CD14-positive monocyte (primary cell): ENCODE results near the gene RYR2. TPM values are rescaled to one million over a fixed set of nuclear protein-coding genes. Genes with fewer than 3 reads are reported as not detected.
A peak's percentile ranks its signal among the peaks of the same experiment; 100 is the strongest.
"Not testable (repeated sequence)": the region's sequence is repeated elsewhere in the genome, so short reads cannot be mapped to it uniquely, and the experiment has no call there.

Experiments
- DNase-seq, 3 donors: peaks; one replicate each; pipeline ENCODE4 v3.0.0-alpha.2; 2011 to 2022
- H2AFZ ChIP-seq: 2 replicates; pipeline ENCODE4 v1.6.0; 2012; ENCODE audit warnings: mild to moderate bottlenecking, low read depth, low read length, inconsistent platforms; ENCODE audit not compliant: insufficient read depth, poor library complexity, severe bottlenecking
- H3K27ac ChIP-seq, 2 donors: 1 replicate in 1 of 2; 2 replicates in 1 of 2; pipeline ENCODE4 v1.5.1; 2012 to 2013; ENCODE audit warnings: low read length in 2 of 2, control low read depth in 1 of 2, inconsistent platforms in 1 of 2, low read depth in 1 of 2, mild to moderate bottlenecking in 1 of 2
- H3K27me3 ChIP-seq, 2 donors: one replicate each; pipeline versions ENCODE4 v1.6.0 to v1.6.1; 2011 to 2013; ENCODE audit warnings: low read length in 2 of 2; ENCODE audit not compliant: control insufficient read depth in 2 of 2, insufficient read depth in 2 of 2
- H3K36me3 ChIP-seq, 2 donors: replicated peaks in 1 of 2; 1 replicate in 1 of 2; 2 replicates in 1 of 2; pipeline versions ENCODE4 v1.5.1 to v1.6.1; 2012 to 2013; ENCODE audit warnings: low read length in 2 of 2, control low read depth in 1 of 2, inconsistent platforms in 1 of 2, mild to moderate bottlenecking in 1 of 2; ENCODE audit not compliant: insufficient read depth in 2 of 2, control insufficient read depth in 1 of 2
- H3K4me1 ChIP-seq, 2 donors: 1 replicate in 1 of 2; 2 replicates in 1 of 2; pipeline versions ENCODE4 v1.5.1 to v1.6.1; 2012 to 2013; ENCODE audit warnings: low read length in 2 of 2, control low read depth in 1 of 2, inconsistent platforms in 1 of 2, mild to moderate bottlenecking in 1 of 2, moderate library complexity in 1 of 2; ENCODE audit not compliant: insufficient read depth in 2 of 2, control insufficient read depth in 1 of 2
- H3K4me2 ChIP-seq: replicated peaks from 2 replicates; pipeline ENCODE3; 2012; ENCODE audit warnings: low read length, moderate library complexity, mild to moderate bottlenecking; ENCODE audit not compliant: poor library complexity, severe bottlenecking; ENCODE audit errors: extremely low read depth
- H3K4me3 ChIP-seq, 3 experiments: fragments of 200-600 bp in 1 of 3; sonication (generic) in 1 of 3; replicated peaks in 1 of 3; 1 replicate in 2 of 3; 2 replicates in 1 of 3; pipeline ENCODE4 v1.5.1; 2011 to 2013; ENCODE audit warnings: low read length in 3 of 3, mild to moderate bottlenecking in 3 of 3, control low read depth in 2 of 3, low read depth in 2 of 3, inconsistent platforms in 1 of 3, moderate library complexity in 1 of 3
- H3K79me2 ChIP-seq: 2 replicates; pipeline ENCODE4 v1.6.0; 2012; ENCODE audit warnings: mild to moderate bottlenecking, control low read depth, inconsistent platforms, low read length, moderate library complexity; ENCODE audit not compliant: insufficient read depth
- H3K9ac ChIP-seq: 2 replicates; pipeline ENCODE4 v1.6.0; 2017; ENCODE audit warnings: low read length, mild to moderate bottlenecking; ENCODE audit not compliant: insufficient read depth, poor library complexity, severe bottlenecking
- H3K9me3 ChIP-seq, 2 donors: replicated peaks in 1 of 2; 1 replicate in 1 of 2; 2 replicates in 1 of 2; pipeline versions ENCODE4 v1.5.1 to v1.6.1; 2012 to 2013; ENCODE audit warnings: low read length in 2 of 2, control low read depth in 1 of 2; ENCODE audit not compliant: control insufficient read depth in 1 of 2, insufficient read depth in 1 of 2
- H4K20me1 ChIP-seq: 2 replicates; pipeline ENCODE4 v1.6.0; 2012; ENCODE audit warnings: mild to moderate bottlenecking, low read length, control low read depth, moderate library complexity; ENCODE audit not compliant: insufficient read depth
- H3K27ac Mint-ChIP-seq, 7 donors: one replicate each; pipeline ENCODE4 v1.8.0; 2020; ENCODE audit warnings: mild to moderate bottlenecking in 7 of 7, mixed read lengths in 7 of 7, moderate library complexity in 6 of 7, inconsistent platforms in 2 of 7
- H3K27me3 Mint-ChIP-seq, 3 donors: one replicate each; pipeline ENCODE4 v1.8.0; 2021 to 2022; ENCODE audit warnings: low read depth in 3 of 3, mild to moderate bottlenecking in 3 of 3, mixed read lengths in 3 of 3, moderate library complexity in 3 of 3, inconsistent platforms in 1 of 3
- H3K36me3 Mint-ChIP-seq, 2 donors: one replicate each; pipeline ENCODE4 v1.8.0; 2020; ENCODE audit warnings: mixed read lengths in 2 of 2, inconsistent platforms in 1 of 2, mild to moderate bottlenecking in 1 of 2
- H3K4me1 Mint-ChIP-seq: one replicate; pipeline ENCODE4 v1.8.0; 2020; ENCODE audit warnings: mild to moderate bottlenecking, mixed read lengths
- H3K4me3 Mint-ChIP-seq, 2 donors: one replicate each; pipeline ENCODE4 v1.8.0; 2020; ENCODE audit warnings: mild to moderate bottlenecking in 2 of 2, mixed read lengths in 2 of 2, moderate library complexity in 1 of 2
- H3K9me3 Mint-ChIP-seq, 7 donors: one replicate each; pipeline ENCODE4 v1.8.0; 2020 to 2022; ENCODE audit warnings: mixed read lengths in 7 of 7, mild to moderate bottlenecking in 6 of 7, moderate library complexity in 6 of 7, inconsistent platforms in 2 of 7
- CTCF ChIP-seq: fragments of 200-600 bp; IDR thresholded peaks from one replicate; pipeline ENCODE4 v1.8.0; 2022; ENCODE audit warnings: antibody characterized with exemption, mild to moderate bottlenecking
- WGBS: methylation state at CpG from one replicate; pipeline ENCODE4 v1.1.5; 2013; ENCODE audit warnings: missing lambda C conversion rate; ENCODE audit not compliant: insufficient coverage; 5-methylcytosine and 5-hydroxymethylcytosine counted together
- intact Hi-C, 2 donors: fragments of 100-400 bp; cut with micrococcal nuclease; formaldehyde crosslinking; loops; one replicate each; pipeline versions ENCODE4 v1.15.0 to v1.15.1; 2023
- polyA plus RNA-seq, 3 donors: library from polyadenylated mRNA; depleted of rRNA in 1 of 3; unstranded in 2 of 3; stranded (reverse) in 1 of 3; fragments of 300-500 nt in 2 of 3; fragments of >200 nt in 1 of 3; fragmentation: Illumina TruSeq in 2 of 3; gene quantifications; 1 replicate in 2 of 3; 2 replicates in 1 of 3; pipeline ENCODE4 v1.2.3, GENCODE V29; 2012 to 2021

RYR2 gene
- polyA plus RNA-seq, 3 donors = not detected

- H2AFZ ChIP-seq = no peak overlapping the region
- no peaks in the 10 kb centered on the region for H3K36me3 ChIP-seq
- no peaks in the 10 kb centered on the region for H3K4me1 Mint-ChIP-seq
- H3K27me3 Mint-ChIP-seq = peaks cover 0 to 4% (median 2%) of the 10 kb centered on the region in 3 donors
- H3K9ac ChIP-seq = no peak overlapping the region
- H3K4me3 ChIP-seq = no peak overlapping the region
- H3K4me1 ChIP-seq = no peaks in the 10 kb centered on the region
- peak; percentile 41 for TF ChIP-seq CTCF
- WGBS = 86% methylated on average over 1 of the region's 5 CpGs
- intact Hi-C loops = no loop called here
- no peak overlapping the region for H3K4me2 ChIP-seq
- H3K36me3 Mint-ChIP-seq = no peaks in the 10 kb centered on the region
- no peaks in the 10 kb centered on the region for H3K9me3 ChIP-seq
- peaks cover 0 to 3% (median 0%) of the 10 kb centered on the region in 7 donors for H3K9me3 Mint-ChIP-seq
- H3K79me2 ChIP-seq = no peaks in the 10 kb centered on the region
- no peaks in the 10 kb centered on the region for H3K27me3 ChIP-seq
- DNase-seq = no peak
- H3K4me3 Mint-ChIP-seq = no peak overlapping the region
- H3K27ac ChIP-seq = no peak overlapping the region
- no peaks in the 10 kb centered on the region for H4K20me1 ChIP-seq
- H3K27ac Mint-ChIP-seq = no peak overlapping the region
Observed at GRCh38 chr1:237814319-237814924, 772.4 kb downstream of the RYR2 start.

DNA sequence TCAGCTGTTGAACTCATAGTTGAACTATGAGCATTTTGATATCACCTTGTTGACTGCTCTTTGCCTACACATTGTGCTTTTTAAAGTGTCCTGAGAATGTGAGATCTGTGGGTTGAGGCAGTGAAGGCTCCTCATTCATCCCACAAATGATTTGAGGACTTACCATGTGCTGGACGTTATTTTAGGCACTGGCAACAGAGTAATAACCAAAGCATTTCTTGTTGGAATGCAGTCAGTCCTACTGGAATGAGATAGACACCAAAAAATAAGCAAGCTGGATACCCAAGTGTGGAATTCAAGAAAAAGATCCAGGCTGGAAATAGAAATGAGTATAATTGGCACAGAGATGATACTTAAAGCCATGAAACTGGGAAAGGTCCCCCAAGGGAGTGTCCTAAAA is 775.3 kb downstream of the RYR2 start:
- no peak overlapping the region for H3K4me2 ChIP-seq

GRCh38 chr1:237820634-237821033 is 778.6 kb downstream of the RYR2 start:
- H3K4me3 Mint-ChIP-seq = not testable (repeated sequence)

More for the DNA sequence above, 775.3 kb downstream of the RYR2 start:
- intact Hi-C loops = no loop called here
- Histone ChIP-seq H3K9ac (no peak overlapping the region), H3K36me3 (no peaks in the 10 kb centered on the region), H4K20me1 (no peaks in the 10 kb centered on the region), H3K9me3 (peaks cover 0 to 5% of the 10 kb centered on the region in 2 donors), H3K4me3 (no peak overlapping the region), H2AFZ (no peak overlapping the region), H3K4me1 (no peaks in the 10 kb centered on the region), H3K27me3 (no peaks in the 10 kb centered on the region), H3K79me2 (no peaks in the 10 kb centered on the region), H3K27ac (no peak overlapping the region)
- 100% methylated on average over 1 of the region's 1 CpG for WGBS
- DNase-seq = no peak
- Mint-ChIP-seq H3K4me3 (no peak overlapping the region), H3K27ac (no peak overlapping the region), H3K36me3 (no peaks in the 10 kb centered on the region), H3K9me3 (peaks cover 0 to 10% (median 6%) of the 10 kb centered on the region in 7 donors), H3K4me1 (no peaks in the 10 kb centered on the region), H3K27me3 (peaks cover 0 to 4% (median 2%) of the 10 kb centered on the region in 3 donors)
- TF ChIP-seq CTCF = no peak

More at GRCh38 chr1:237820634-237821033, 778.6 kb downstream of the RYR2 start:
- H3K27ac Mint-ChIP-seq, DNase-seq, H3K4me1 Mint-ChIP-seq, H3K27me3 ChIP-seq, H3K9ac ChIP-seq, H3K4me3 ChIP-seq, intact Hi-C loops, H3K36me3 ChIP-seq, H3K36me3 Mint-ChIP-seq, H3K4me2 ChIP-seq, H3K27ac ChIP-seq, H2AFZ ChIP-seq, H3K79me2 ChIP-seq, H3K27me3 Mint-ChIP-seq, H3K4me1 ChIP-seq, H3K9me3 ChIP-seq, H4K20me1 ChIP-seq: not testable (repeated sequence)
- 100% methylated on average over 2 of the region's 9 CpGs for WGBS
- peaks cover 2 to 17% (median 8%) of the 10 kb centered on the region in 7 donors for H3K9me3 Mint-ChIP-seq
